Natural killer cell (primary cell): ENCODE results near the gene TMEM222. TPM values are rescaled to one million over a fixed set of nuclear protein-coding genes. Genes with fewer than 3 reads are reported as not detected.

ENCODE experiments used
- ATAC-seq, 3 donors: fragments of 150-1000 bp in 2 of 3; fragments of 200-7000 bp in 1 of 3; cut with Tn5 transposase; 1 replicate in 1 of 3; 2 replicates in 2 of 3; pipeline ENCODE4 v1.10.0; 2021; ENCODE audit warnings: mild to moderate bottlenecking in 2 of 3, moderate library complexity in 2 of 3
- DNase-seq, 2 donors: peaks; one replicate each; pipeline versions ENCODE4 v3.0.0 to v3.0.0-alpha.2; 2013 to 2021; ENCODE audit warnings: mixed read lengths in 1 of 2
- H3K27ac ChIP-seq: one replicate; pipeline ENCODE4 v1.5.1; 2013; ENCODE audit warnings: mild to moderate bottlenecking, low read length
- H3K27me3 ChIP-seq: one replicate; pipeline ENCODE4 v1.6.1; 2013; ENCODE audit warnings: low read length; ENCODE audit not compliant: control insufficient read depth, insufficient read depth
- H3K36me3 ChIP-seq: one replicate; pipeline ENCODE4 v1.6.1; 2013; ENCODE audit warnings: low read length; ENCODE audit not compliant: control insufficient read depth, insufficient read depth
- H3K4me1 ChIP-seq: one replicate; pipeline ENCODE4 v1.6.1; 2013; ENCODE audit warnings: low read length; ENCODE audit not compliant: control insufficient read depth, insufficient read depth
- H3K4me3 ChIP-seq: one replicate; pipeline ENCODE4 v1.5.1; 2013; ENCODE audit warnings: low read length
- H3K9me3 ChIP-seq: one replicate; pipeline ENCODE4 v1.6.1; 2013; ENCODE audit warnings: low read length; ENCODE audit not compliant: control insufficient read depth, insufficient read depth
- H3K27ac Mint-ChIP-seq, 2 donors: one replicate each; pipeline ENCODE4 v1.8.0; 2022; ENCODE audit warnings: mild to moderate bottlenecking in 2 of 2, mixed read lengths in 2 of 2, moderate library complexity in 1 of 2
- H3K27me3 Mint-ChIP-seq, 2 donors: one replicate each; pipeline ENCODE4 v1.8.0; 2022; ENCODE audit warnings: low read depth in 2 of 2, mixed read lengths in 2 of 2
- H3K36me3 Mint-ChIP-seq: one replicate; pipeline ENCODE4 v1.8.0; 2022; ENCODE audit warnings: mixed read lengths
- H3K4me1 Mint-ChIP-seq, 2 donors: one replicate each; pipeline ENCODE4 v1.8.0; 2022; ENCODE audit warnings: mixed read lengths in 2 of 2
- H3K4me3 Mint-ChIP-seq: one replicate; pipeline ENCODE4 v1.8.0; 2022; ENCODE audit warnings: mild to moderate bottlenecking, moderate library complexity, mixed read lengths
- H3K9me3 Mint-ChIP-seq, 2 donors: one replicate each; pipeline ENCODE4 v1.8.0; 2022; ENCODE audit warnings: mixed read lengths in 2 of 2
- WGBS: methylation state at CpG from one replicate; pipeline ENCODE4 v1.1.7; 2013; ENCODE audit warnings: missing lambda C conversion rate; ENCODE audit not compliant: insufficient coverage; 5-methylcytosine and 5-hydroxymethylcytosine counted together
- intact Hi-C: fragments of 100-400 bp; cut with micrococcal nuclease; formaldehyde crosslinking; loops from one replicate; pipeline ENCODE4 v1.14.2; 2022
- total RNA-seq, 4 donors: library from RNA; stranded (reverse); fragments of 120-200 nt in 1 of 4; gene quantifications; one replicate each; pipeline versions ENCODE4 v1.2.3 to v1.2.4, GENCODE V29; 2013 to 2022
- TF ChIP-seq, protein P1 (sequence below): fragments of 200-600 bp; IDR thresholded peaks from one replicate; pipeline ENCODE4 v1.8.0; 2022; ENCODE audit warnings: antibody characterized with exemption

TMEM222 gene
- total RNA-seq, 3 donors from 2014 or later (not counting 1 experiment from before 2014, with no cell fraction given): 34.9 to 41.2 (median 37.3) TPM

DNA sequence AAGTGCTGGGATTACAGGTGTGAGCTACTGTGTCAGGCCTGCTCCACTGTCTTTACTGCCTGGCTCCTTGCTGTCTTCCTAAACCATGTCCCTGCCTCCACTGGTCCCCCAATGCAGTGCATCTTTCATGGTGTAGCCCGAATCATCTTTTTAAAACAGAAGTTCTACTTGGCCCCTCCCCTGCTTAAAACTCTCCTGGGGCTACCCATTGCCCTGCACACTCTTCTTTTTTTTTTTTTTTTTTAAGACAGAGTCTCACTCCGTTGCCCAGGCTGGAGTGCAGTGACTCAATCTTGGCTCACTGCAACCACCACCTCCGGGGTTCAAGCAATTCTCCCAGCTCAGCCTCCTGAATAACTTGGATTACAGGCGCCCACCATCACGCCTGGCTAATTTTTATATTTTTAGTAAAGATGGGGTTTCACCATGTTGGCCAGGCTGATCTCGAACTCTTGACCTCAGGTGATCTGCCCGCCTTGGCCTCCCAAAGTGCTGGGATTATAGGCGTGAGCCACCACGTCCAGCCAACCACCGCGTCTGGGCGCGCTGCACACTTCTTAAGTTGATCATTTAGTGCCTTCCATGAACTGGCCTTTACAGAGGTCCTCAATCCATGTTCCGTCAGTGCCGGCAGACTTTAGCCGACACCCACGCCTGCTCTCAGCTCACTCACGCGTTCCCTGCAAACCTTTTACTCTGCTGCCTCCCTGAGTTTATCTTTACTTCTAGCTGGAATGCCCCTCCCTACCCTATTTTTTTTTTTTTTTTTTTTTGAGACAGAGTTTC lies 50.3 kb downstream of the TMEM222 start:
- H3K27me3 Mint-ChIP-seq: peaks cover 0 to 3% of the 10 kb centered on the region in 2 donors
- no peaks in the 10 kb centered on the region for H3K27me3 ChIP-seq
- H3K27ac ChIP-seq: no peak overlapping the region
- peaks cover 0 to 11% of the 10 kb centered on the region in 2 donors for H3K4me1 Mint-ChIP-seq
- no peaks in the 10 kb centered on the region for H3K9me3 Mint-ChIP-seq
- peaks cover 29% of the 10 kb centered on the region for H3K4me1 ChIP-seq
- WGBS: 90% methylated on average over 18 of the region's 19 CpGs
- no peak overlapping the region for H3K27ac Mint-ChIP-seq
- no peak for DNase-seq
- no peak overlapping the region for H3K4me3 ChIP-seq
- TF ChIP-seq, protein P1, sequence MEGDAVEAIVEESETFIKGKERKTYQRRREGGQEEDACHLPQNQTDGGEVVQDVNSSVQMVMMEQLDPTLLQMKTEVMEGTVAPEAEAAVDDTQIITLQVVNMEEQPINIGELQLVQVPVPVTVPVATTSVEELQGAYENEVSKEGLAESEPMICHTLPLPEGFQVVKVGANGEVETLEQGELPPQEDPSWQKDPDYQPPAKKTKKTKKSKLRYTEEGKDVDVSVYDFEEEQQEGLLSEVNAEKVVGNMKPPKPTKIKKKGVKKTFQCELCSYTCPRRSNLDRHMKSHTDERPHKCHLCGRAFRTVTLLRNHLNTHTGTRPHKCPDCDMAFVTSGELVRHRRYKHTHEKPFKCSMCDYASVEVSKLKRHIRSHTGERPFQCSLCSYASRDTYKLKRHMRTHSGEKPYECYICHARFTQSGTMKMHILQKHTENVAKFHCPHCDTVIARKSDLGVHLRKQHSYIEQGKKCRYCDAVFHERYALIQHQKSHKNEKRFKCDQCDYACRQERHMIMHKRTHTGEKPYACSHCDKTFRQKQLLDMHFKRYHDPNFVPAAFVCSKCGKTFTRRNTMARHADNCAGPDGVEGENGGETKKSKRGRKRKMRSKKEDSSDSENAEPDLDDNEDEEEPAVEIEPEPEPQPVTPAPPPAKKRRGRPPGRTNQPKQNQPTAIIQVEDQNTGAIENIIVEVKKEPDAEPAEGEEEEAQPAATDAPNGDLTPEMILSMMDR: no peak
- intact Hi-C loops: no loop called here
- no peaks in the 10 kb centered on the region for H3K9me3 ChIP-seq
- H3K36me3 ChIP-seq: no peaks in the 10 kb centered on the region
- H3K36me3 Mint-ChIP-seq: no peaks in the 10 kb centered on the region
- ATAC-seq: no peak
- no peak overlapping the region for H3K4me3 Mint-ChIP-seq

DNA sequence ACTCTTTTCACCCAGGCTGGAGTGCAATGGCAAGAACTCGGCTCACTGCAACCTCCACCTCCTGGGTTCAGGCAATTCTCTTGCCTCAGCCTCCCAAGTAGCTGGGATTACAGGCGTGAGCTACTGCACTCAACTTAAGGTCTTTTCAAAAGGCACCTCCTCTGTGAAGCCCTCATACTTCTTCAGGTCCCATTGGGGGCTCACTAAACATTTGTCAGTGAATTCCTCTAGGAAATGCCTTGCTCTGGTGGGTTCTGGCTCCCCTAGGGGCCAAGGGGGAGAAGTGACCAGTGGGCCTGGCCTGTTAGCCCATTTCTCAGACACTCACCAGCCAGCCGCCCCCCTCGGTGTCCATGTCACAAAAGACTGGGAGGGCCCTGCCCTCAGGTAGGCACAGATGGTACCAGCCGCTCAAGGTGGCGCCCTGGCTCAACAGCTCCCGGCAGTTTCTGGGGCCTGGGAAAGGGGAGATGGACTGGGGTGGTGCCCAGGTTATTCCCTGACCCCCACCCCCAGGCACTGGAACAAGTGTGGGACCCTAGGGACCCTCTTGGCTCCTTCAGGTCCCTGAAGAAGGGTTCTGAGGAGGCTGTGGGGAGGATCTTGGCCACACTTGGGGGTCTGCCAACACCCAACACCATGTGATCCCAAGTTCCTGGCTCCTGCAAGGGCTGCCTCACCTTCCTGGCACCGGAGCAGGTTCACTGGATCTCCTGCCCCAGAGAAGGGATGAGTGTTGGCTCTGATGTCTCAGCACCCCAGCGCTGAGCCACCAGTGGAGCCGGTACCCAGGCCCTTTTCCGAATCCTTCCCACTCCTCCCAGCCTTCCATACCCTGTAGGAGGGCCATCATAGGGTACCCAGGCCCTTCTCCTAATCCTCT lies 51.1 kb downstream of the TMEM222 start:
- H3K9me3 Mint-ChIP-seq: no peaks in the 10 kb centered on the region
- no peaks in the 10 kb centered on the region for H3K9me3 ChIP-seq
- no peak for ATAC-seq
- TF ChIP-seq, protein P1: no peak
- H3K27me3 ChIP-seq: no peaks in the 10 kb centered on the region
- intact Hi-C loops: no loop called here
- H3K4me3 ChIP-seq: no peak overlapping the region
- H3K4me1 Mint-ChIP-seq: peaks cover 0 to 7% of the 10 kb centered on the region in 2 donors
- H3K27ac Mint-ChIP-seq: no peak overlapping the region
- no peak for DNase-seq
- no peaks in the 10 kb centered on the region for H3K36me3 ChIP-seq
- peaks cover 0 to 3% of the 10 kb centered on the region in 2 donors for H3K27me3 Mint-ChIP-seq
- 93% methylated on average over 10 of the region's 11 CpGs for WGBS
- no peak overlapping the region for H3K27ac ChIP-seq
- H3K36me3 Mint-ChIP-seq: no peaks in the 10 kb centered on the region
- no peak overlapping the region for H3K4me3 Mint-ChIP-seq
- H3K4me1 ChIP-seq: peaks cover 23% of the 10 kb centered on the region

DNA sequence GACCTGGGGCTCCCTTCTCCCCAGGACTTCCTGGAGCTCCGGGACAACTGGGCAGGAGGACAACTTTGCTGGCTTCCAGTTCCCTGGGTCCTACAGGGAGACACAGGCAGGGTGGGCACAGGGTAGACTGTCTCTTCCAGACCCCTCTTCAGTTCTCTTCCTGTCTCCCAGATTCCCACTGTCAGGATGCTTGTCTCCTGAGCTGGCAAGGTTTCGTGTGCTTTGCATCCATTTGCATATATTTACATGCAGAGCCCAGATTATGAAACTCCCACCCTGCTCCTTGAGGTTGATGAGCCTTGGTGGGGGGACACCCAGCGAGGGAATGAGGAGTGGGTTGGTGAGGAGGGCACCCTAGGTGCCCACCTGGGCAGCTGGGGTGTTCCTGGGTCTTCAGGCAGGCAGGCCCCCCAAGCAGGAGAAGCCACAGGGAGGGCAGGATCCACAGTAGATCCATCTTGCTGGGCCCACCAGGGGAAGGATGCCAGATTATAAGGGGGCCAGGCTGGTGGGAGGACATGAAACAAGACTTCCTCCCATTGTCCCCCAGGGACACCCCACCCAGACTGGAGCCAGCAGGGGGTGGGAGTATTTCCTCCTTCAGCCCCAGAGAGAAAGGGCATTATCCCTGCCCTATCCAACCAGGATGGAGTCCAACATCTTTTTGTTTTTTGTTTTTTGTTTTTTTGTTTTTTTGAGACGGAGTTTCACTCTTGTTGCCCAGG lies 52.6 kb downstream of the TMEM222 start, which contains the start of gene FCN3:
FCN3 (minus strand) TSS at position 463 of the 725 bp plus-strand sequence; CDS start at position 457, 6 bp downstream.
- TF ChIP-seq, protein P1: no peak
- Mint-ChIP-seq H3K9me3 (no peaks in the 10 kb centered on the region), H3K4me3 (no peak within 1 kb of the TSS), H3K4me1 (no peaks in the 10 kb centered on the region), H3K27me3 (peaks cover 0 to 3% of the 10 kb centered on the region in 2 donors), H3K36me3 (no peaks in the 10 kb centered on the region), H3K27ac (no peak within 1 kb of the TSS)
- no peak within 1 kb of the TSS for H3K4me3 ChIP-seq
- H3K27me3 ChIP-seq: no peaks in the 10 kb centered on the region
- peaks cover 10% of the 10 kb centered on the region for H3K4me1 ChIP-seq
- 97% methylated on average over 4 of the region's 4 CpGs for WGBS
- H3K9me3 ChIP-seq: no peaks in the 10 kb centered on the region
- ATAC-seq: no peak
- H3K36me3 ChIP-seq: no peaks in the 10 kb centered on the region
- H3K27ac ChIP-seq: no peak within 1 kb of the TSS
- intact Hi-C loops: no loop called here
- DNase-seq: no peak
